G401 (cell line): ENCODE data around the gene PNMA8C. TPM values are rescaled to one million over a fixed set of nuclear protein-coding genes. Genes with fewer than 3 reads are reported as not detected.
A peak's percentile ranks its signal among the peaks of the same experiment; 100 is the strongest.

Source experiments
- DNase-seq: peaks from one replicate; pipeline ENCODE4 v3.0.0-alpha.2; 2015; ENCODE audit warnings: low spot score
- in situ Hi-C: cut with HindIII; loops from 2 replicates; pipeline ENCODE4 v1.10.0; 2016; ENCODE audit warnings: low sequenced_read_pairs, mixed read lengths
- total RNA-seq: library from RNA; depleted of rRNA; stranded (reverse); fragments of >200 nt; shearing (Covaris generic); gene quantifications from 2 replicates; pipeline ENCODE4 v1.2.3, GENCODE V29; 2014; rRNA removed

PNMA8C gene
- total RNA-seq = not detected in 2 replicates

DNA sequence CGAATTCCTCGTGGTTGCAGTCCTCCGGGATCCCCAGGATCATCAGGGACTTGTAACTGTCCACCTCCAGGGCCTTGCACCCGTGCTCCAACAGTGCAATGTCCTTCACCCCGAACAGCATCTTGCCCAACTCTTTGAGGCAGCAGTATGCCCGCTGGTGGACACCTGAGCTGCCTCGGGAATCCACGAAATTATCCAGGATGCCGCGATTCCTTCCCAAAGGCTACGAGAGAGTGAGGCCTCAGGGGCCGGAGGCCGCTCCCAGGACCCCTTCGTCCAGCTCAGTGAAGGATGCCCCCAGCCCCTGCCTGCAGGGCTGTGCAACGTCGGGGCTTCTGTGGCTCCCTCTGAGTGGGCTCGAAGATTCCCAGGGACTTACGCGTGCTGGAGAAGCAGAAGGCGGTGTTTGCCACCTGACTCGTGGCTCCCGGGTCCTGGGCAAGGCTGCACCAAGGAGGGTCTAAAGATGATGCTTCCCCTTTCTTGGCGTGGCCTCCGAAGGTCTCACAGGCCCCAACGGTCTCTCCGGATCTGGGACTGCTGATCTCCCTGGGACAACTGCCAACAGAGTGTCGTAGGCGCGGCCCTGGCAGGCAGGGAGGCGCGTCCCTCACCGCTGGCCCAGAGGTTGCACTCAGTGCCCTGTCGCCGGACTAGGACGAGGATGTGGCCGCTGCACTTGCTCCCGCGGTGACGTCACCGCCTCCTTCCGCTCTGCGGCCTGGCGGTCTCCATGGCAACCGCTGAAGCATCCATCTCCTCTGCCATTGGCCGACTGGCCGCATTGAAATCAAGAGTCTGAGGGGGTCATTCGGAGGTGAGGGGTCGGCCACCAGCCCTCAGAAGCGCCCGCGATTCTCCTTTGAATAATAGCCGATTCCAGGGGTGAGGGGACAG, at the start of gene PNMA8C:
TSS of gene PNMA8C (minus strand) at position 698 of the 897 bp plus-strand sequence. CDS start at position 121, 577 bp downstream.
- peak; percentile 88 for DNase-seq
- in situ Hi-C loops = no loop called here

DNA sequence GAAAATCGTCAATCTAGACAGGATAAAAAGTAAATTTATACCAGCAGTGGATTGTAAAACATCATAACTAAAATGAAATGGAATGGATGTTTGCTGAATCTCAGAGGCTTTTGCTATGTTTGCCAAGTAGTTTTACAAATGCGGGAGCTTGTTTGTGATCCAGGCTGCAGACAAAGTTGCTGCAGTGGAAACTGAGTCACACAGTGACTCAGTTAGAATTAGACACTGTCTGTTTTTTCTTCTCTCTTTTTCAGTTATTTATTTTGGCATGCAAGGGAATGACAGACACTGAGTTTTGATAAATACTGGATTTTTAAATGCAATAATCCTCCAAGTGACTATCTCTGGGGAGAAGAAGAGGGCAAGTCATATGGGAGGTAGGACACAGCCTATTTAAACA, 47.2 kb upstream of the PNMA8C start:
- no peak for DNase-seq
- in situ Hi-C loops = no loop called here

DNA sequence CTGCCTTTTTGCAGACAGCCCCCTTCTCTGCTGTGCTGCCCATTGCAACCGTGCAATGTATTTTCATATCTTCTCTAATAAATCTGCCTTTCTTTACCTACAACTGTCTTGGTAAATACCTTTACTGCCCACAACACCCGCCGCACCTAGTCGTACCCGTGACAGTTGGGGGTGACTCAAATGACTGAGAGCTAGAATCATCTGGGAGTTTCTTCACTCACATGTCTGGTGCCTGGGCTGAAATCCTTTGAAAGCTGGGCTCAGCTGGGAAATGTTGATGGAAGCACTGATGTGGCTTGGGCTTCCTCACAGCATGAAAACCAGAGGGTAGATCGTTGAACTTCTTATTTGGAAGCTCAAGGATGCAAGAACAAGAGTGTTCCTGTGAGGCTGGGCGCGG, 45.5 kb upstream of the PNMA8C start:
- DNase-seq = no peak
- in situ Hi-C loops = no loop called here

- no peak for DNase-seq
- in situ Hi-C loops = no loop called here
These were observed 43.9 kb upstream of the PNMA8C start for GRCh38 chr19:46472592-46472991.

DNA sequence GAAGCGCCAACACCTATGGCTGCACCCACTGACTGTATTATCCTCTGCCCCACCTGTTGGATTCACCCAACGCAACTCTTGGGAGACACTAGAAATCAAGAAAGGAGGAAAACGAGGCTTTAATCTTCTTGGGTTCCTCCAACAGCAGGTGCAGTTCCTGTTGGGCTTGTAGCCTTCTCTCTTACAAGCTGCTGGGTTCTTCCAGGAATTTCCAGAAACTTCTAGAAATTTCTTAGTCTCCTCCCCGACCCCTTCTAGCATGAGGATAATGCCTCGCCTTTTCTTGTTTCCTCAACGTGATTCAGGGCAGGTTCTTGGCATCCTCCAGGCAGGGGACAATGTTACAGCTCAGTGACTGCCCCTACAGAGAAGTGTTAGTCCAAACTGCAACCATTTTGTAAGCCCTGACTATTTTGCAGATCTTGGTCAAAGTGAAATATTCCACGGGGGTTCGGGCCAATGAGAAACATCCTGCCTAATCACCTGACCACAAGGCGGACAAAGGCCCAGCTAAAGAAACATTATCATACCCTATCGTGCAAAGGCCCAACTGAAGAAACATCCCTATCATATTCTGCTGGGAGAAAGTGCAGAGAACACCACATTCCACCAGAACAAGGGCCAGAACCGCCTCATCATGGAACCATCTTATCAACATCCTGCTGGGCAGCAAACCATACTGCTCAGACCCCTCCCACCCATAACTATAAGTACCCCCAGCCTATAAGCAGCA, 43.2 kb upstream of the PNMA8C start:
- in situ Hi-C loops = no loop called here

DNA sequence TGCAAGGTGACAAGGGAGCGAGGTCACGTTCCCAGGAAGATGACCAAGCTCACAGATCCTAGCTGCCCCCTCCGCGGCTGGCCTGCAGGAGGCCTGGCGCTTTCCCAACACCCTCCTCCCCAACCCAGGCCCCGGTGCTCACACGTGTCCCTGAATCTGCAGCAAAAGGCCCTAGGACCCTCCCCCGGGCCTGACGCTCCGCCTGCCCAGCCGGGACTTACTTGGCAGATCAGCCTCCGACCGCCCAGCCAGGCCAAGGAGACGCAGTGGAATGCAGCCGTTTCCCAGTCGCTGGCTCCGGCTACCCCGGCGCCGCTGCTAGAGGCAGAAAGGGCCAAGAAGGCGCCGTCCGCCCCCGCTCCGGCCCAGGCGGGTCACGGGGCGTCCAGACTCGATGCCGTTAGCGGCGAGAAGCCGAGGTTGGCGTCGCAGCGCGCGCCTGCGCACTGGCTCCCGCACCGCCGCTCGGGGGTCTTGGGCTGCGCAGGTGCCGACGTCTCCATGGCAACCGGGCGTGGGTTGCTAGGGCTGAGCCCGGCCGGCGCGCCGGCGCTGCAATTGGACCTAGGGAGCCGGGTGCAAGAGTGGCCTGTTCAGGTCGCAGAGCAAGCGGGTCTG, 42.5 kb upstream of the PNMA8C start, which contains the start of gene PNMA8A:
TSS of gene PNMA8A (minus strand) at position 448 of the 618 bp plus-strand sequence. CDS start 528 bp downstream, outside the sequence.
- peak; percentile 82 for DNase-seq
- in situ Hi-C loops = no loop called here

More for the DNA sequence above, 43.2 kb upstream of the PNMA8C start:
- DNase-seq = no peak

GRCh38 chr19:46470376-46470775, 41.6 kb upstream of the PNMA8C start:
- in situ Hi-C loops = no loop called here
- DNase-seq = no peak

GRCh38 chr19:46469541-46470185, 40.9 kb upstream of the PNMA8C start:
- in situ Hi-C loops = no loop called here
- no peak for DNase-seq

GRCh38 chr19:46466536-46467196, 37.9 kb upstream of the PNMA8C start:
- in situ Hi-C loops = no loop called here
- no peak for DNase-seq

GRCh38 chr19:46463516-46463915, 34.8 kb upstream of the PNMA8C start:
- no peak for DNase-seq
- in situ Hi-C loops = no loop called here

DNA sequence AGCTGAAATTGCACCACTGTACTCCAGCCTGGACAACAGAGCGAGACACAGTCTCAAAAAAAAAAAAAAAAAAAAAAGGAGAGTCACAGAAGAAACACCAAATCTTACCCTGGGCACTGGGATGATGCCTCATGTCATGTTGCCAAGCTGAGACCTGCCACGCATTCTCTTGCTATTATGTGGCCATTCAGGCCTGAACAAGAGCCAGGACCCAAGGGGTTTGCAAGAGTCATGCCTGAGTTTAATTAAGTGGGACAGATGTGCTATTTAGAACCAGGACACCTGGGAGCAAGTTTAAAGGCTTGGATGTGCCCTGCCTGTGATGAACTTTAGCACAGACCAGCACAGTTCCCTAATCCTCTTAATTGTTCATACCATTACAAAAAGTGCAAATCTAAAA, 32.8 kb upstream of the PNMA8C start:
- no peak for DNase-seq
- in situ Hi-C loops = no loop called here

- in situ Hi-C loops = no loop called here
- no peak for DNase-seq
These were observed 32.2 kb upstream of the PNMA8C start for GRCh38 chr19:46460981-46461380.

DNA sequence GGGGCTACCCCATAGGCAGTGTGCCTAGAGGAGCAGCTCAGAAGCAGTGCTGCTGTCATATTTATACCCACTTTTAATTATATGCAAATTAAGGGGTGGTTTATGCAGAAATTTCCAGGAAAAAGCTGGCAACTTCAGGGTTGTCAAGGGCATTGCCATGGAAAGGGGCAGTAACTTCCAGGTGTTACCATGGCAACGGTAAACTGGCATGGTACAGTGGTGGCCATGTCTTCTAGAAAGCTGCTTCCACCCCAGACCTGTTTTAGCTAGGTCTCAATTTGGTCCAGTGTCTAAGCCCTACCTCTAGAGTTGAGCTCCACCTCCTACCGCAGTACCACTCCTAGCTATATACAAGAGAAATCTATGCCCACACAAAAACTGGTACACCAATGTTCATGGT, 31.3 kb upstream of the PNMA8C start:
- in situ Hi-C loops = no loop called here
- DNase-seq = no peak

DNA sequence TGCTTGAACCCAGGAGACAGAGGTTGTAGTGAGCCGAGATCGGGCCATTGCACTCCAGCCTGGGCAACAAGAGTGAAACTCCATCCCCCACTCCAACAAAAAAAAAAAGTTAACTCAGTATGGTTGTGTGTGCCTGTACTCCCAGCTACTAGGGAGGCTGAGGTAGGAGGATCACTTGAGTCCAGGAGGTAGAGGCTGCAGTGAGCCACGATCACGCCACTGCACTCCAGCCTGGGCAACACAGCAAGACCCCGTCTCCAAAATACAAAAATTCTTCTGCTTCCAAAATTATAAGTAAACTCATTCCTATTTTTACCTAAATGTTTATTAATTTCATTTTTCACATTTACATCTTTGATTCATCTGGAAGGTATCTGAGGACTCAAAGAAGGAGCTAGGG, 28.2 kb upstream of the PNMA8C start:
- no peak for DNase-seq
- in situ Hi-C loops = no loop called here

DNA sequence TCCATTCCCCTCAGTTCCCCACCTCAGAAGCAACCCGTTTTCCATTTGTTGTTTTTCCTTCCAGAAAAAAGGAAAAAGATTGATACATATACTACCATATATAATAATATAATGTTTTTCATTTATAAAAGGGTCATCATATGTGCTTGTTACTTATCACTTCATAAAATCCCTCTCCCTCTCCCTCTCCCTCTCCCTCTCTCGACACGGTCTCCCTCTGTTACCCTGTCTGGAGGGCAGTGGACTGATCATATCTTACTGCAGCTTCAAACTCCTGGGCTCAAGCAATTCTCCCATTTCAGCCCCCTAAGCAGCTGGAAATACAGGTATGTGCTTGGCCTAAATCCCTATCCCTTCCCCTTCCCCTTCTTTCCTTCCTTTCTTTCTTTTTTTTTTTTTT, 25.5 kb upstream of the PNMA8C start:
- DNase-seq = no peak
- in situ Hi-C loops = no loop called here

DNA sequence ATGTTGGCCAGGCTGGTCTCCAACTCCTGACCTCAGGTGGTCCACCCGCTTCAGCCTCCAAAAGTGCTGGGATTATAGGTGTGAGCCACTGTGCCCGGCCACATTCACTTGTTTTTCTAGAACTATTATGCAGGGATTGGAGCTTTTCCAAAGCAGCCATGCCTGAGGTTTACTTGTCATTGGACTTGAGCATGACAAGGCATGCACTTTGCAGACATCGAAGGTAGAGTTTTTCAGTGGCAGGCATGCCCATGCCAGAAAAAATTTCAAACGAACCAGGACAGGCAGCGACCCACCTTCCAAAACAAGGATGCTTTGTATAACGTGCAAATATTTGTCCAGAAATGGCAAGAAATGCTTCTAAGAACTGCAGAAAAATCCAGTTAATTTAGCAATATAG, 24.9 kb upstream of the PNMA8C start:
- DNase-seq = no peak
- in situ Hi-C loops = no loop called here

DNA sequence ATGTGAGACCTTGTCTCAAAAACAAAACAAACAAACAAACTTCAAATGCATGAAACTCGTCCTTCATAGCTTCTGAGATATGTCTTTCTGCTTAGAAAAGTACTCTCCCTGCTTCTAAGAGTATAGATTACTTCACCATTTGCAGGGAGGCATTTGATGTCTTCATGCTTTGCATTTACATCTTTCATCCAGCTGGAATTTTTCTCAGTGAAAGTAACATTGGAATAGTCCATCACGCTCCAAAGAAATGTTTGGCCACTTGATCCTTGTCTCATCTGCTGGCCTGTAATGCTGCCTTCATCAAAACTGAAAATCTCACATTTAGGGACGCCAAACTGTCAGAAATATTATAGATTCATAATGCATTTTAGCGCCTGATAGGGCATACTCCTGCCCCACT, 23.4 kb upstream of the PNMA8C start:
- in situ Hi-C loops = no loop called here
- DNase-seq = no peak

- DNase-seq = no peak
- in situ Hi-C loops = no loop called here
These were observed 22.6 kb upstream of the PNMA8C start for GRCh38 chr19:46451352-46451751.

DNA sequence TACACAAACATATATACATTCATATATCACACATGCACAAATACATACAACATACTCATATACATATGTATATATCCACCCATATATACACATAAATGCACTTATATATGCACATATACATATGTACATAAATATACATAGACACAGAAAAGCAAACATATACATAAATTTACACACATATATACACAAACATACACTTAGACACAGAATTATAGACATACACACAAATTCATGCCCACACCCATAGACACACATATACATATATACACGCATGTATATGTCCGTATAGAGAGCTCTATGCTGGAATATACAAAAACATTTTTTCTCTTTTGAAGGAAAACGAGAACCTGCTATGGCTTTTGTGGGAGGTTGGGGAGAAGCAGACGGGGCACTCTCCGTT, 22.0 kb upstream of the PNMA8C start:
- no peak for DNase-seq
- in situ Hi-C loops = no loop called here
